Mucosa of stomach (tissue), 1 donor: ENCODE measurements around the gene MRAP2.
"Not testable (repeated sequence)": the region's sequence is repeated elsewhere in the genome, so short reads cannot be mapped to it uniquely, and the experiment has no call there.

Experiments
- H3K27me3 ChIP-seq: one replicate; pipeline ENCODE4 v1.7.0; 2013; ENCODE audit warnings: mild to moderate bottlenecking, low read length; ENCODE audit not compliant: control insufficient read depth, insufficient read depth
- H3K36me3 ChIP-seq: one replicate; pipeline ENCODE4 v1.7.0; 2013; ENCODE audit warnings: low read length; ENCODE audit not compliant: control insufficient read depth, insufficient read depth
- H3K4me1 ChIP-seq: one replicate; pipeline ENCODE4 v1.7.0; 2013; ENCODE audit warnings: mild to moderate bottlenecking, low read length; ENCODE audit not compliant: control insufficient read depth, insufficient read depth
- H3K4me3 ChIP-seq: one replicate; pipeline ENCODE4 v1.7.0; 2013; ENCODE audit warnings: low read length
- H3K9ac ChIP-seq: one replicate; pipeline ENCODE4 v1.7.0; 2013; ENCODE audit warnings: mild to moderate bottlenecking, low read length, moderate library complexity
- H3K9me3 ChIP-seq: one replicate; pipeline ENCODE4 v1.7.0; 2013; ENCODE audit warnings: mild to moderate bottlenecking, low read length, moderate library complexity; ENCODE audit not compliant: control insufficient read depth
- donor health status: Pancreatic carcinoma.

The MRAP2 gene

DNA sequence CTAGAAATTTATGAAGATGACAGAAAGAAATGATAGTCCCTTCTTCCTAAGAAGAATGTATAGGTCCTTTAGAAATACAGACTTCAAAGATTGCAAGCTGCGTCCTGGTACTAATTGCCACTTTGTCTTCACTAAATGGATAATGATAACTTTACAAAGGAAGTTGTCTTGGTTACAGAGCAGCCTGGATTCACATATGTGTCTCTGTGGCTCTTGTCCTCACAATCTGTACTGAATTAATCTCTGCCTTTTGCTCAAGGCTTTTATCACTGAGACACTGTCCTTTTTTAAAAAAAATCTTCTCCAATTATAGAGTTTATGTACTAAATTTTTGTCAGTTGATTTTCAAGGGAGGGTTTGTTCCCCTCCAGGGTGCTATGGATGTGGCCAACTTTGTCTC lies 17.5 kb upstream of the MRAP2 start:
- H3K4me3 ChIP-seq: no peak overlapping the region
- H3K9ac ChIP-seq: no peak overlapping the region
- H3K4me1 ChIP-seq: peaks cover 21% of the 10 kb centered on the region
- no peaks in the 10 kb centered on the region for H3K27me3 ChIP-seq
- H3K36me3 ChIP-seq: no peaks in the 10 kb centered on the region
- no peaks in the 10 kb centered on the region for H3K9me3 ChIP-seq

DNA sequence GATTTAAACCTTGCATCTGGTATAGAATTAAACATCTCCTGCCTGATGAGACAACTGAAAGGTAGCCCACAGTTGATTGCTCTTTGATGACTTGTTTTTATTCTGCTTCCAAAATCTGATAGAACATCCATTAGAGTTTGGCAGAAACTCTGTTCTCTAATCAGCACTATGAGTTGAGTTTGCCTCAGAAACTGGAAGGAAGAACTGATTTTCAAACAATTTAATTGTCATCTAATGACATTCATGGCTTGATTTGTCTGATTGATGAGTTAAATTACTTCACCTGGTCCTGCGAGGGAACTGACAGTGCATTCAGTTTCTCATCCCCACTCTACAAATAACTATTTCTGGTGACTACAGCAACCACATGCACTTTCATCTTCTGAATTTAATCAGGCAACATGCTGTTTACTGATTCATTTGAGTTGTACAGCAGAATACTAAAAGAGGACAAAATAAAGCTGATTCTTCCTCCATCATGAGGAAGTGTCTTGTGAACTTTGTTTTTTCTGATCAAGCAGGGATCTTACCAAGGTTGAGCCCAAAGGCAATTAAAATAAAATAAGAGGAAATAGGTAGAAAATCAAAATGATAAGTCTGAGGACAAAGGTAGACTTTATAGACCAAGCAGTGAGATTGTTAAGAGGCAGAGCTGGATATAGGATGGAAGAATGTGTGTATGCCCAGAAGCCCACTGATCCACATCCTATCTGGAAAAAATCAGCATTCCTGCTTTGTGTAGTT lies 15.7 kb upstream of the MRAP2 start:
- H3K27me3 ChIP-seq: no peaks in the 10 kb centered on the region
- no peaks in the 10 kb centered on the region for H3K9me3 ChIP-seq
- no peaks in the 10 kb centered on the region for H3K36me3 ChIP-seq
- H3K4me1 ChIP-seq: peaks cover 21% of the 10 kb centered on the region
- H3K9ac ChIP-seq: no peak overlapping the region
- no peak overlapping the region for H3K4me3 ChIP-seq

GRCh38 chr6:84018453-84019061 lies 15.0 kb upstream of the MRAP2 start:
- Histone ChIP-seq H3K4me1 (peaks cover 20% of the 10 kb centered on the region), H3K9ac (no peak overlapping the region), H3K36me3 (no peaks in the 10 kb centered on the region), H3K9me3 (no peaks in the 10 kb centered on the region), H3K27me3 (no peaks in the 10 kb centered on the region), H3K4me3 (no peak overlapping the region)

DNA sequence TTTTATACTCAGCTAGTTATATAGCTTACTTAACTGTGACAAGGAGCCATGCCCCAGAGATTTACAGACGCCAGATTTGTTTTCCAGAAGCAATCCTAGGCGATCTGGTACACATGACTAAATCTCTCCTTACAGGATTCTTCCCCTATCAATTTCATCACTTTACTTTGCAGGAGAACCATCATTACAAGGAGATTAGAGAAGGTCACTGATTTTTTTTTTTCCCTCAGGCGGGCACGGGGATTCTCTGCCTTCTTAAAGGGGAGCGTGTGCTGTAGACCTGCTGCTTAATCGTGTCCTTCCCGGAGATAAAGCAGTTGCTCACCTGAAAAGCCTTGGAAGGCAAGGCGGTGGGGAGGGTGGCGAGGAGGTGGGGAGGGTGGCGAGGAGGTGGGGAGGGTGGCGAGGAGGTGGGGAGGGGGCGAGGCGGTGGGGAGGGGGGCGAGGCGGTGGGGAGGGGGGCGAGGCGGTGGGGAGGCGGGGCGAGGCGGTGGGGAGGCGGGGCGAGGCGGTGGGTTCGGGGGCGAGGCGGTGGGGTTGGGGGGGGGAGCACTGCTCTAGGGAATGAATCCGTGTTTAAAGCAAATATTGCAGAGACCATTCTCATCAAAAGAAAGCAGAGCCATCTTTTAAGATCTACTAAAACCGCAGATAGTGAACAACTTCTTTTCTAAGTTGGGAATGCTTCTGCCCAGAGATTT lies 14.3 kb upstream of the MRAP2 start:
- Histone ChIP-seq H3K4me3 (no peak overlapping the region), H3K4me1 (peaks cover 14% of the 10 kb centered on the region), H3K27me3 (no peaks in the 10 kb centered on the region), H3K9ac (no peak overlapping the region), H3K9me3 (no peaks in the 10 kb centered on the region), H3K36me3 (no peaks in the 10 kb centered on the region)

GRCh38 chr6:84019842-84020211 lies 13.7 kb upstream of the MRAP2 start:
- Histone ChIP-seq H3K27me3 (no peaks in the 10 kb centered on the region), H3K4me1 (peaks cover 14% of the 10 kb centered on the region), H3K4me3 (no peak overlapping the region), H3K36me3 (no peaks in the 10 kb centered on the region), H3K9ac (no peak overlapping the region), H3K9me3 (no peaks in the 10 kb centered on the region)

DNA sequence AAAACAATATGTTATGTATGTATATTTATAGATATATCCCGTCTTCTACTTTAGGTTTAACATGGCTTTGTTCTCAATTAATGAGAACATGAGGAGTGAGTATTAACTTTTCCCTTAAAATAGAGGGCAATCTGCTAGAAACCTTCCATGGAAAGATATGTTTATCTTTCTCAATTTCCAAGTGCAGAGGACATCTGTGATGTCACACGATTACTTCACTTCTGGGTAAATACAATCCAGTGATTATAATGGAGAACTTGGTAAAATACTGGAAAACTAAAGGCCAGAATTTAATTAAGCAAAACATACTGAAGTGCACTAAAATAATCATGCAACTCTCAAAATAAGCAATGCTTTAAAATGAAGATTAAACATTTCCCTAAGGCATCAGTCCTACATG lies 11.9 kb upstream of the MRAP2 start:
- Histone ChIP-seq H3K27me3 (no peaks in the 10 kb centered on the region), H3K9me3 (no peaks in the 10 kb centered on the region), H3K4me3 (no peak overlapping the region), H3K4me1 (peaks cover 19% of the 10 kb centered on the region), H3K36me3 (no peaks in the 10 kb centered on the region), H3K9ac (no peak overlapping the region)

GRCh38 chr6:84026721-84027164 lies 6.8 kb upstream of the MRAP2 start:
- peak overlapping the region; percentile 7 for H3K9ac ChIP-seq
- no peaks in the 10 kb centered on the region for H3K27me3 ChIP-seq
- no peaks in the 10 kb centered on the region for H3K9me3 ChIP-seq
- H3K4me3 ChIP-seq: no peak overlapping the region
- no peaks in the 10 kb centered on the region for H3K36me3 ChIP-seq
- peaks cover 20% of the 10 kb centered on the region for H3K4me1 ChIP-seq

DNA sequence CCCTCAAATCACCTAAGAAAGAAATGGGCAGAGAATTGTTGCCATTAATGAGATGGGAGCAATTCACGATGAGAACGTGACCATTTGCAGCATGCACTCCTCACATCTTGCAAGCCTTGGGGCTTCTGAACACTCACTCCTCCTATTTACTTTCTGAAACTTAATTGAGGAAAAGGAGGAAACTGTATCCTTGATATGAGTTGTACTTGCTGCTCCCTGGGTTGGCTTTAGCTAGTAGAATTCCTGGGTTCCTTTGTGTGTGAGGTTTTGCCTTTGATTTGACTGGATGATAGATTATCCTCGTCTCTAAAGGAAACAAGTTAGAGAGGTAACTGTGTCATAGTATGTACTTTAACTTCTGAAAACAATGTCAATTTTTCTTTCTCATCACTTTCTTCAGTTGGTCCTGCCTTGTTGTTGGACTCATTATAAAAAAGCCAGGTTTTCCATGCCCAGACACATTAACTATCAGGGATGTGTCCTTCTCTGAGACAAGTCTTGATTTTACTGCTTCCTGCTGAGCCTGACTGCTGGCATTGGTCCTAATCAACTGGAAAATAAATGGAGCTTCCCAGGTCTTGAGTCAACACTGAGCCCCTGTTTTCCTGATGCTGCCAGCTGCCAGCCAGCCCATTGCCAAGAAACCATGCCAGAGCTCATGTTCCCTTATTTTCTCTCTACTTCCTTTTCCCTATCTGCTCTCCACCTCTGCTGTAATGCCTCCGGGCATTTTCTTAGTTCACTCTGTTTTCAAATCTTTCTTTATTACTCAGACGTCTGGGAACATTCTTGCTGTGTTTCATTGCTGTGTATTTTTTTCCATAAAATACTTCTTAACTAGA lies 6.0 kb upstream of the MRAP2 start:
- Histone ChIP-seq H3K27me3 (no peaks in the 10 kb centered on the region), H3K4me3 (no peak overlapping the region), H3K4me1 (peaks cover 20% of the 10 kb centered on the region), H3K9me3 (no peaks in the 10 kb centered on the region), H3K9ac (peak overlapping the region; percentile 7), H3K36me3 (no peaks in the 10 kb centered on the region)

- no peak overlapping the region for H3K4me3 ChIP-seq
- no peaks in the 10 kb centered on the region for H3K27me3 ChIP-seq
- H3K4me1 ChIP-seq: peaks cover 20% of the 10 kb centered on the region
- no peaks in the 10 kb centered on the region for H3K9me3 ChIP-seq
- no peak overlapping the region for H3K9ac ChIP-seq
- no peaks in the 10 kb centered on the region for H3K36me3 ChIP-seq
Measured at GRCh38 chr6:84028350-84028749, 5.2 kb upstream of the MRAP2 start.

GRCh38 chr6:84032000-84032399 lies 1.6 kb upstream of the MRAP2 start:
- not testable (repeated sequence) for H3K36me3 ChIP-seq, H3K9me3 ChIP-seq, H3K4me3 ChIP-seq, H3K27me3 ChIP-seq, H3K9ac ChIP-seq
- peaks cover 25% of the 10 kb centered on the region for H3K4me1 ChIP-seq

- Histone ChIP-seq H3K9me3 (no peaks in the 10 kb centered on the region), H3K9ac (no peak overlapping the region), H3K36me3 (no peaks in the 10 kb centered on the region), H3K27me3 (no peaks in the 10 kb centered on the region), H3K4me1 (peaks cover 11% of the 10 kb centered on the region), H3K4me3 (no peak overlapping the region)
Measured at GRCh38 chr6:84035484-84035883, 1.9 kb downstream of the MRAP2 start.
